Measurements from ENCODE around the gene HK2.

HK2 gene

DNA sequence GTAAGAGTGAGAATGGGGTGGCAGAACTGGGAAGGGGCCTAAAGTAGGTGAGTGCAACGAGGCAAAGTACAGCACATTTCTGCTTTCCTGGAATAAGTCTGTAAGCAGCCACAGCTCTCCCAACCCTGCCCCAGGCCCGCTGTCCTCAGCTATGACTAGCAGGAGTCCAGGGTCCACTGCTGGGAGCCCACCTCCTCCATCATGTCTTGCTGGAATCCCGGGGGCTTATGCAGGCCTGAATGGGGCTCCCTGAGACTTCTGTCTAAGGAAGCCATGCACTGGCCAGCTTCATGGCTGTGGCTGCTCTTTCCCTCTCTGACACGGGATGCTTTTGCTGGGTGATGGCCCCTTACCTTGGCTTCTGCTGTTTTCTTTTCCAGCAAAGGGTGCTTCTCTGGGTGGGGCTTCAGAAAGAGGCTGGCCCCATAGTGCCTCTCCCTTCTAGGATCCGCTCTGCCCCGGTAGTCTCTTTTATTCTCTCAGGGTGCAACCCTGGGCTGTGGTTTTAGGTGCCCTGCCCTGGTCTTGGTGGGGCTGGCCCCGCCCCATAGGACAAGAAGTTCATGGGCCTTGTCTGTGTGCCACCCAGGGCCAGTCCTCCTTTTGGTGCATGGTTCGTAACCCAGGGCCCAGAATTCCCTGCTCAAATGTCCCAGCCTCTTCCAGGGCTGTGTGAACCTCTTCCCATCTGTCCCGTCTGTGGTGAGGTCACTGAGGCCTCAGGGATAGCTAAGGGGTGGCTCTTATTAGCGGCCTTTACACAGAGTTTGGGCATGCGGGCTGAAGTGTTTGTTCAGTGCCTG is 90.7 kb downstream of the HK2 start:
- H3K4me3 ChIP-seq (ENCODE audit: insufficient read depth, low read depth, low read length, poor library complexity, severe bottlenecking) = no peak overlapping the region
- no peaks in the 10 kb centered on the region for H3K4me1 ChIP-seq (ENCODE audit: control insufficient read depth, insufficient read depth, low read length, poor library complexity, severe bottlenecking)
- H3K36me3 ChIP-seq (ENCODE audit: control insufficient read depth, insufficient read depth, low read length) = no peaks in the 10 kb centered on the region
- no peaks in the 10 kb centered on the region for H3K27me3 ChIP-seq (replicated peaks; ENCODE audit: control insufficient read depth, insufficient read depth, low read length, poor library complexity, severe bottlenecking)
- no peaks in the 10 kb centered on the region for H3K9me3 ChIP-seq (ENCODE audit: control insufficient read depth, low read length)
- H3K27ac ChIP-seq (ENCODE audit: insufficient read depth, low read length, poor library complexity, severe bottlenecking) = no peak overlapping the region
- no peak for DNase-seq

DNA sequence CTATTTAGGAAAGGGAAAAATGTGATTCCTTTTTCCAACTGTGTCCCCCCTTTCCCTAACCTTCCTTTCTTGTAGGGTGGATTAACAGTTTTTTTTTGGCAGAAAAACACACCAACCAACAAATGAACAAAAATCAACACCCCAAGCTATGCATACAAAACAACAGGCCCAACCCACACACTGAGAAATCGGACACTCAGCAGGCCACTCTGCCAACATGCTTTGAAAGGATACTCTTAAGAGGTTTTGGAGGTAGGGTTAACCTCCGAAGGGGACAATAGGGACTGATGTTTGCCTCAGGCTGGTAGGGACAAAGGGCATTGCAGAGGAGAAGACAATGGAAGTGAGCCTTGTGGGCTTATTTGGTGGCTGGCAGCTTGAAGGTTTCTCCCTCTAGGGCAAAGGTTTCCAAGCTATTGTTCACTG is 91.4 kb downstream of the HK2 start:
- Histone ChIP-seq H3K27me3 (replicated peaks; ENCODE audit: control insufficient read depth, insufficient read depth, low read length, poor library complexity, severe bottlenecking) (no peaks in the 10 kb centered on the region), H3K4me3 (ENCODE audit: insufficient read depth, low read depth, low read length, poor library complexity, severe bottlenecking) (no peak overlapping the region), H3K27ac (ENCODE audit: insufficient read depth, low read length, poor library complexity, severe bottlenecking) (no peak overlapping the region), H3K4me1 (ENCODE audit: control insufficient read depth, insufficient read depth, low read length, poor library complexity, severe bottlenecking) (no peaks in the 10 kb centered on the region), H3K36me3 (ENCODE audit: control insufficient read depth, insufficient read depth, low read length) (no peaks in the 10 kb centered on the region), H3K9me3 (ENCODE audit: control insufficient read depth, low read length) (no peaks in the 10 kb centered on the region)
- no peak for DNase-seq

DNA sequence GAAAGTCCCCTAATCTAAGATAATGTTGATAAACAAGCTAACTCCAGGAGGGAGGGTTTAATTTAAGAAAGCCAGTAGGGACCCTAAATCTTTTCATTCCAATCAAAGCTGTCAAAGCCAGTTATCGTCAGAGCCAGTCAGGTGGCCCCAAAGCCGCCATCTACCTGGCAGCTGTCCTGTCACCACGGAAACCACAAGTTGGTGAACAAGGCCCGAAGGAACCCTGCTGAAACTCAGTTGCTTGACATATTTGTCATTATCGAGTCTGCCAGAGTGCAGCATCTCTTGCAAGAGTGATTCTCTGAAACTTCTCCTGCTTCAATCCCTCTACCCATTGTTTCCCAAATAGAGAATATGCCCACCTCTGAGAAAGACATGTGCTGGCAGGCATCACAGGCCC is 93.7 kb downstream of the HK2 start:
- no peak for DNase-seq
- H3K4me3 ChIP-seq (ENCODE audit: insufficient read depth, low read depth, low read length, poor library complexity, severe bottlenecking) = no peak overlapping the region
- no peaks in the 10 kb centered on the region for H3K9me3 ChIP-seq (ENCODE audit: control insufficient read depth, low read length)
- H3K36me3 ChIP-seq (ENCODE audit: control insufficient read depth, insufficient read depth, low read length) = no peaks in the 10 kb centered on the region
- no peaks in the 10 kb centered on the region for H3K27me3 ChIP-seq (replicated peaks; ENCODE audit: control insufficient read depth, insufficient read depth, low read length, poor library complexity, severe bottlenecking)
- H3K4me1 ChIP-seq (ENCODE audit: control insufficient read depth, insufficient read depth, low read length, poor library complexity, severe bottlenecking) = no peaks in the 10 kb centered on the region
- H3K27ac ChIP-seq (ENCODE audit: insufficient read depth, low read length, poor library complexity, severe bottlenecking) = no peak overlapping the region

DNA sequence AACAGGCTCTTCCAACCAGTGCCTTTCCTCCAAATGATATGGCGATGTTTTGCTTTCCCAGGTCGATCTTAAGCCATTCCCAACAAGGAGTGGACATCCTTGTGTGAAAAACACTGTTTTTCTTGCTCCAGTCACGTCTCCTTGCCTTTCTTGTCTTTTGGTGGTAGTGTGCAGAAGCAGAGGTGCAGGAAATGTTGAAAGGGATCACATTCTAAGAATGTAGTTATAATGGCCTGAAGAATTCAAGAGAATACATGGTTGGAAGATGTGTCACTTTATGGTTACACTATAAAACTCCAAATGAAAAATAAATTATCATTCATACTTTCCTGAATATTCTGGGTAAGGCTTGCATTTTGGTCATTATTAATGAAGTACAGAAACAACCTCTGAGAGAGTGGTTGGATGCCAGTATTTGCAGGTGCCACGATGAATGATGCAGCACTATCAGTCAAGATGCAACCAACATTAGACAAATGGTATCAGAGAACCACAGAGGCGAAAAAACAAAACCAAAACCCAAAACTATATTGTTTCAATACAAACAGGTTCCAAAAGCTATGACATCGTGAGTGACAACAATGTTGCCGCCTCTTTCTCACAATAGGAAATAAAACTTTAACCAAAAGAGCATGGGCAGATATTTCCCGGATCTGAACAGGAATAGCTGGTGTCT is 97.0 kb downstream of the HK2 start:
- Histone ChIP-seq H3K27me3 (replicated peaks; ENCODE audit: control insufficient read depth, insufficient read depth, low read length, poor library complexity, severe bottlenecking) (no peaks in the 10 kb centered on the region), H3K9me3 (ENCODE audit: control insufficient read depth, low read length) (no peaks in the 10 kb centered on the region), H3K36me3 (ENCODE audit: control insufficient read depth, insufficient read depth, low read length) (no peaks in the 10 kb centered on the region), H3K4me3 (ENCODE audit: insufficient read depth, low read depth, low read length, poor library complexity, severe bottlenecking) (no peak overlapping the region), H3K4me1 (ENCODE audit: control insufficient read depth, insufficient read depth, low read length, poor library complexity, severe bottlenecking) (no peaks in the 10 kb centered on the region), H3K27ac (ENCODE audit: insufficient read depth, low read length, poor library complexity, severe bottlenecking) (no peak overlapping the region)
- no peak for DNase-seq

DNA sequence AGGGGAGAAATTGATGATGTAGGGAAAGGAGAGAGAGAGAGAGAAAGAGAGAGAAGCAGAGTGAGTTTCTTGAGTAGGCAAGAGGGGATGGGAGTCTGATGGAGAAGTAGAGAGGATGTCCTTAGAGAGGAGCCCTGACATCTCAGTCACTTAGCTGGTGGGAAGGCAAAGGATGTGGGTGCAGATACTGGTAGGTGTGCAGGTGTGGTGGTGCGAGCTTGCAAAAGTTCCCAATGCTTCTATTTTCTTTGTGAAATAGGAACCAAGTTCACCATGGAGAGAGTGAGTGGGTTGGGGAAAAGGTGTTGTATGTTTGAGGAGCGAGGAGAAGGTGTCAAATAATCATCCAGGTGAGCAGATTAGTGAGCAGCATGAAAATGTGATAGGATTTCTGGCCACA is 98.0 kb downstream of the HK2 start:
- Histone ChIP-seq H3K9me3 (ENCODE audit: control insufficient read depth, low read length) (no peaks in the 10 kb centered on the region), H3K27me3 (replicated peaks; ENCODE audit: control insufficient read depth, insufficient read depth, low read length, poor library complexity, severe bottlenecking) (no peaks in the 10 kb centered on the region), H3K36me3 (ENCODE audit: control insufficient read depth, insufficient read depth, low read length) (no peaks in the 10 kb centered on the region), H3K4me1 (ENCODE audit: control insufficient read depth, insufficient read depth, low read length, poor library complexity, severe bottlenecking) (no peaks in the 10 kb centered on the region), H3K4me3 (ENCODE audit: insufficient read depth, low read depth, low read length, poor library complexity, severe bottlenecking) (no peak overlapping the region), H3K27ac (ENCODE audit: insufficient read depth, low read length, poor library complexity, severe bottlenecking) (no peak overlapping the region)
- DNase-seq = no peak

DNA sequence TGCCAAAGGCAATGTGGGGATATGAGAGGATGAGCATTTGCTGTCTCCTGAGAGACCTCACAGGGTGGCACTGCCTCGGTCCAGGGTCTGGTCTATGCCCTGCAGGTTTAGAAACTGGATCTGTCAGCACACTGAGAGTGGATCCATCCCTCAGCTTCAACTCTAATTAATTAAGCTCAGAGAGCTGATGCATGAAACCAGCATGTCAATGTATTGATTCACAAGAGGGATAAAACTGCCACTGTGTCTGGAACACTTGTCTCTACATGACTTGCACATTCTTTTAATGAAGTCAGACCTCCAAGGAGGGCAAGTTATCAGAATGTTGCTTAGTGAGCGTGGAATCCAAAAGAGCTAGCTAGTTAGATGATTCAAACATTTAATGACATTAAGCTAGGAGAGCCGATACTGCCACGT is 102.1 kb downstream of the HK2 start:
- H3K36me3 ChIP-seq (ENCODE audit: control insufficient read depth, insufficient read depth, low read length) = no peaks in the 10 kb centered on the region
- no peak for DNase-seq
- H3K4me3 ChIP-seq (ENCODE audit: insufficient read depth, low read depth, low read length, poor library complexity, severe bottlenecking) = no peak overlapping the region
- no peaks in the 10 kb centered on the region for H3K9me3 ChIP-seq (ENCODE audit: control insufficient read depth, low read length)
- no peak overlapping the region for H3K27ac ChIP-seq (ENCODE audit: insufficient read depth, low read length, poor library complexity, severe bottlenecking)
- no peaks in the 10 kb centered on the region for H3K4me1 ChIP-seq (ENCODE audit: control insufficient read depth, insufficient read depth, low read length, poor library complexity, severe bottlenecking)
- H3K27me3 ChIP-seq (replicated peaks; ENCODE audit: control insufficient read depth, insufficient read depth, low read length, poor library complexity, severe bottlenecking) = no peaks in the 10 kb centered on the region

DNA sequence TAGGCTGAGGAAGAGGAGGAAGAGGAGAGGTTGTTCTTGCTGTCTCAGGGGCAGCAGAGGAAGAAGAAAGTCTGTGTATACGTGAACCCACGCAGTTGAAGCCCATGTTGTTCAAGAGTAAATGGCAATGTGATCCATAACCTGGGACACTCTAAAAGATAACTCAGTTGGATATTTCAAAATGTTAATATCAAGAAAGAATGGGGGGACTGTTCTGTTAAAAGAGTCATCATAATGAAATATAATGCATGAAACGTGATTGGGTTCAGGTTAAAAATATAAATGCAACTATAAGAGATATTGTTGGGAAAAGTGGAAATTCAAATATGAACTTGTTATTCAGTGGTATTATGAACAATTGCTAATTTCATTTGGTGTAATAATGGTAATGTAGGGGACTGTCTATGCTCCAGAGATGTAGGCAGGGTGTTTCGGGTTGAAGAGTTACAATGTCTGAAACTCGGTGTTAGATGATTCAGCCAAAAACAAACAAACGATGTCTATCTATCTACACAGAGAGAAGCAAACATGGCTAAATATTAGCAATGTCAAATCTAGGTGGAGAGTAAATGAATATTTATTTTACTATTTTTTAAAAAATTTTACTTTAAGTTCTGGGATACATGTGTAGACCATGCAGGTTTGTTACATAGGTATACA is 103.4 kb downstream of the HK2 start:
- H3K27me3 ChIP-seq (replicated peaks; ENCODE audit: control insufficient read depth, insufficient read depth, low read length, poor library complexity, severe bottlenecking) = no peaks in the 10 kb centered on the region
- no peak for DNase-seq
- H3K9me3 ChIP-seq (ENCODE audit: control insufficient read depth, low read length) = no peaks in the 10 kb centered on the region
- H3K36me3 ChIP-seq (ENCODE audit: control insufficient read depth, insufficient read depth, low read length) = no peaks in the 10 kb centered on the region
- no peak overlapping the region for H3K27ac ChIP-seq (ENCODE audit: insufficient read depth, low read length, poor library complexity, severe bottlenecking)
- no peaks in the 10 kb centered on the region for H3K4me1 ChIP-seq (ENCODE audit: control insufficient read depth, insufficient read depth, low read length, poor library complexity, severe bottlenecking)
- H3K4me3 ChIP-seq (ENCODE audit: insufficient read depth, low read depth, low read length, poor library complexity, severe bottlenecking) = no peak overlapping the region

DNA sequence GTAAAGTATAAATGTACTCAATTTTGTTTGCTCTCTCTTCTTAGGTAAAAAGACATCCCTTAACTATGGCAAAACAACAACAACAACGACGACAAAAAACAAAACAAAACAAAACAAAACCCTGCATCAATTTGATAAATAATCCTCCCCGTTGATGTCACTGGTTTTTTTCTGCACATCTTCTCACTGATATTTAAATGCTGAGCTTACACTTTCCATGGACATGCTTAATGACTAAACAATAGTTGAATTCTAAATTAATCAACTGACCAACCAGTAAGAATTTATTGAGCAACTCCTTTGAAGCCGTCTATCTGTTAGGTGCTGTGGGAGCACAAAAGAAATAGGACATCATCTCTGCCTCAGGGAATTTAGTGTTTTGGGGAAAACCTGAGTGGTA is 104.3 kb downstream of the HK2 start:
- H3K27ac ChIP-seq (ENCODE audit: insufficient read depth, low read length, poor library complexity, severe bottlenecking) = no peak overlapping the region
- no peak overlapping the region for H3K4me3 ChIP-seq (ENCODE audit: insufficient read depth, low read depth, low read length, poor library complexity, severe bottlenecking)
- H3K4me1 ChIP-seq (ENCODE audit: control insufficient read depth, insufficient read depth, low read length, poor library complexity, severe bottlenecking) = no peaks in the 10 kb centered on the region

DNA sequence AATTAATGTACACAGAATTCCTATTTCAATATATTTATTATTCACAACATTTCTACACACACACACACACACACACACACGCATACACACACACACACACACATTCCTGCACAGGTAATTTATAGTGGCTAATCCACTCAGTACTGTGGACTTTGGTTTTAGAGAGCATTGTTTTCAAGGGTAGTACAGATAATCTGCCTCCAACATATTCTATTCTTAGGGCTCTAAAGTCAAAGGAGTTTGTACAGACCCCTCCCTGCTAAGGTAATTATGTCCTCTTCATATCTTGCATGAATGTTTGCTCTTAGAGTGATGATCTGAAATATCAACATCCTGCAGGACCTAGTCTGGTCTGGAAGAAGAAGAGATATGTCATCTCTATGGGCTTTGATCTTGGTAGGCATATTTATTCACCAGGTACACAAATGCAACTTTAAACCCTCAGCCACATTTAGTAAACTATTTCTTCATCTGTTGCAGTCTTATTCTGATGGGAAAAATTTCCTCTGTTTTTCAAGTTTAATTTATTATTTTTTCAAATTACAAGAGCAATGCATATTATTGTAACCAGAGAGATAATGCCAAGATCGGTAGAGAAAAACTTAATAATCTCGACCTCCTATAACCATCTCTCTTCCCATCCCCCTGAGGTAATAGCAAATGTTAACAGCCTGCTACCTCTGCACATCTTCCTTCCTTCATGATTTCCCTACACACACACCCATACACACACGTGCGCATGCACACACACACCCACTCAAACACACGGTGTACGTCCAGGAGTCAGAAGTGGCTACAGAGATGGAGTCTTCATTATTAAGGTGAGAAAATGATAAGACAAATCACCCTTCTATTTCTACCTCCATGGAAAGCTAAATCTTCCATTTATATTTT is 106.2 kb downstream of the HK2 start:
- no peaks in the 10 kb centered on the region for H3K27me3 ChIP-seq (replicated peaks; ENCODE audit: control insufficient read depth, insufficient read depth, low read length, poor library complexity, severe bottlenecking)
- no peaks in the 10 kb centered on the region for H3K4me1 ChIP-seq (ENCODE audit: control insufficient read depth, insufficient read depth, low read length, poor library complexity, severe bottlenecking)
- H3K27ac ChIP-seq (ENCODE audit: insufficient read depth, low read length, poor library complexity, severe bottlenecking) = no peak overlapping the region
- no peaks in the 10 kb centered on the region for H3K9me3 ChIP-seq (ENCODE audit: control insufficient read depth, low read length)
- DNase-seq = no peak
- no peaks in the 10 kb centered on the region for H3K36me3 ChIP-seq (ENCODE audit: control insufficient read depth, insufficient read depth, low read length)
- no peak overlapping the region for H3K4me3 ChIP-seq (ENCODE audit: insufficient read depth, low read depth, low read length, poor library complexity, severe bottlenecking)

More for the DNA sequence above, 104.3 kb downstream of the HK2 start:
- H3K27me3 ChIP-seq (replicated peaks; ENCODE audit: control insufficient read depth, insufficient read depth, low read length, poor library complexity, severe bottlenecking) = no peaks in the 10 kb centered on the region
- H3K9me3 ChIP-seq (ENCODE audit: control insufficient read depth, low read length) = no peaks in the 10 kb centered on the region
- H3K36me3 ChIP-seq (ENCODE audit: control insufficient read depth, insufficient read depth, low read length) = no peaks in the 10 kb centered on the region
- no peak for DNase-seq

Measured in effector memory CD4-positive, alpha-beta T cell (primary cell).